Breast epithelium (tissue), 3 donors: ENCODE results near the gene ARHGEF19.

Experiments
- CTCF ChIP-seq, 3 donors: fragments of 450-650 bp; IDR thresholded peaks; one replicate each; pipeline ENCODE4 v1.5.1; 2016 to 2017; ENCODE audit warnings: antibody characterized with exemption in 3 of 3, mild to moderate bottlenecking in 3 of 3, moderate library complexity in 3 of 3
- POLR2A ChIP-seq: fragments of 450-650 bp; IDR thresholded peaks from one replicate; pipeline ENCODE4 v1.6.1; 2016; ENCODE audit warnings: antibody characterized with exemption, mild to moderate bottlenecking, moderate library complexity
- POLR2AphosphoS5 ChIP-seq, 3 donors: sonication (generic); formaldehyde crosslinking; IDR thresholded peaks; one replicate each; pipeline ENCODE4 v1.6.1; 2017; ENCODE audit warnings: antibody characterized with exemption in 3 of 3

- TF ChIP-seq POLR2AphosphoS5 (IDR thresholded peaks at IDR 0.05) (no peak), CTCF (IDR thresholded peaks at IDR 0.05) (peak in 1 of 3 donors; percentile 22), POLR2A (no peak)
Observed at GRCh38 chr1:16204634-16205333, 7.7 kb downstream of the ARHGEF19 start.
